ENCODE data around the gene SFPQ.

GRCh38 chr1:35210321-35211119 is 17.6 kb upstream of the SFPQ start:
- TF ChIP-seq CTCF (conservative IDR thresholded peaks at IDR 0.05; ENCODE audit: low read depth, low read length) (no peak), EZH2 (IDR thresholded peaks at IDR 0.05; ENCODE audit: borderline replicate concordance, low read depth, low read length, poor library complexity, severe bottlenecking) (no peak)

Data from A673 (cell line).